Germinal center (tissue), 1 donor: Measurements from ENCODE around the gene OR6C70.
A peak's percentile ranks its signal among the peaks of the same experiment; 100 is the strongest.
"Not testable (repeated sequence)": the region's sequence is repeated elsewhere in the genome, so short reads cannot be mapped to it uniquely, and the experiment has no call there.

Source experiments
- DNase-seq: peaks from one replicate; pipeline ENCODE4 v3.0.0; 2012; ENCODE audit warnings: mixed read lengths, low spot score

Gene OR6C70

DNA sequence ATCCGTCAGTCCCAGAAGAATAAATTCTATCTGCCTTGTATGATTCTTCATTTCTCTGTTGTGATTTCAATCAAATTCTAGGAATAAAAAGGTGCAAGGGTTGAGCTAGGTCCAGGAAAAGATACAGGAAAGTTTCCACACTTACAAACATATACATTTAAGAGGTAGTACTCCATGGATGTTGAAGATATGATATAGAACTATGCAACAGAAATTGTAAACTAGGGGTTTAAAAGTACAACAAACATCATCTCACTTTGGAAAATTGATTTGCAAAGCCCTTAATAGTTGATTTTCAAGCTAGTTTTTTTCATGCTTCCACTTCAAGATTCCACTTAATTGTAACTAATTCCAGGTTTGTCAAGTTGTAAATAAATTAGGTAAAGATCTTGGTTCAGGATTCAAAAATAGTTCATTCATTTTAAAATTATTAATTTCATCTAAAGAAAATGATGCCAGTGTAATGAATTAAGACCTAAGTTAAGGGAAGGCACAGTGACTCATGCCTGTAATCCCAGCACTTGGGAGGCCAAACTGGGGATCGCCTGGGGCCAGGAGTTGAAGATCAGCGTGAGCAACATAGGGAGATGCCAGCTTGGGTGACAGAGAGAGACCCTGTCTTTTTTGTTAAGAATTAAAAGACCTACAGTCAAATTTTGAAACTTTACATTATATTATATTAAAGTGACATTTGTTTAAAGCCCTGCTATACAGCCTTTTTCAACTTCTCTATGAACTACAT is at the start of gene OR6C70:
Gene OR6C70, minus strand, starts transcription at position 51 of the 742 bp plus-strand sequence. Its CDS starts 0 bp downstream, at position 51.
- no peak for DNase-seq

DNA sequence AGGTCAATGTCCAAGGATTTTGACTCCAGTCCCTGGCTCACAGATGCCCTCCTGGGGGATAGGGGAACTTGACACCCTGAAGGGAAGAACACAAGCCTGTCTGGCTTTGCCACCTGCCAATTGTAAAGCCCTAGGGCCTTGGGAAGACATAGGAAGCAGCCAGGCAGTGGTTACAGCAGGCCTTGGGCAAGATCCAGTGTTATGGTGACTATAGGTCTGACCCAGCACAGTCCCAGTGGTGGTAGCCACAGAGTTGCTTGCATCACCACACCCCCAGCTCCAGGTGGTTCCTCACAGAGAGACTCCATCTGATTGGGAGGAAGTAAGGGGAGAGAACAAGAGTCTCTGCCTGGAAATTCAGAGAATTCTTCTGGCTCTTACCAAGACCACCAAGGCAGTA is 46.5 kb upstream of the OR6C70 start:
- DNase-seq: no peak

DNA sequence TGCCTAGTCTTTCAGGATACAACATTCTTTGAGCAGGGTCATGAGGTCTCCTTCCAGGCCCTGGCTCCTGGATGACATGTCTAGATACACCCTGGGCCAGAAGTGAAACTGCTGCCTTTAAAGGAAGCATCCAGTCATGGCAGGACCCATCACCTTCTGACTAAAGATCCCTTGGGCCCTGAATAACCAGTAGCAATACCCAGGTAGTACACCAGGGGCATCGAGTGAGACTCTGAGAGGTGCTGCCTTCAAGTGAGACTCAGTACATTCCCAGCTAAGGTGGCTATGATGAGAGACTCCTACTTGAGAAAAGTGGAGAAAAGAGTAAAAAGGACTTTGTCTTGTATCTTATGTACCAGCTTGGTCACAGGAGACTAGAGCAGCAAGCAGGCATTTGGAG is 45.8 kb upstream of the OR6C70 start:
- DNase-seq: no peak

DNA sequence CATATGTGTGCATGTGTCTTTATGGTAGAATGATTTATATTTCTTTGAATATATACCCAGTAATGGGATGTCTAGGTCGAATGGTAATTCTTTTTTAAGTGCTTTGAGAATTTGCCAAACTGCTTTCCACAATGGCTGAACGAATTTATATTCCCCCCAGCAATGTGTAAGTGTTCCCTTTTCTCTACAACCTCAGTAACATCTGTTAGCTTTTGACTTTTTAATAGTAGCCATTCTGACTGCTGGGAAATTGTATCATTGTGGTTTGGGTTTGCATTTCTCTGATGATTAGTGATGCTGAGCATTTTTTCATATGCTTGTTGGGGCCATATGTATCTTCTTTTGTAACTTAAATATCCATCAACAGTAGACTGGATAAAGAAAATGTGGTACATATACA is 31.7 kb upstream of the OR6C70 start:
- DNase-seq: no peak

DNA sequence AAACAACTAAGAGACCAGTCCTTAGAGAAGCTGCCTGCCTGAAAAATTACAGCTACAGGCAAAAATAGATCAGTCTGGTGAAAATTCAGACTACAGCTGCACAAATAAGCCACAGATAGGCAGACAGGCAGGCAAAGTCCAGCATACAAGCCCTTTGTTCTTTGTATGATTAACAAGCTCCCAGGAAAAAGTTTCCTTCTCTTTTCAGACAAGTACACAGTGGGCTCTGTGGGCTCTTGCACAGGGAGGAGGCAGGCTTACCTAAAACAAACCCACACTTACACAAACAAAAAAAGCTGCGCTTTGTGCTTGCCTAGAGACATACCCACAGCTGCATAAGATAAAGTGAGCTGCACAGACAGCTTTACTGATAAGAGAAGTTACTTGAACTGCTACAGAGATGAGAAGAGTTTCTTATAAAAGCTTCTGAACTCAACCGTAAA is 29.9 kb upstream of the OR6C70 start:
- no peak for DNase-seq

DNA sequence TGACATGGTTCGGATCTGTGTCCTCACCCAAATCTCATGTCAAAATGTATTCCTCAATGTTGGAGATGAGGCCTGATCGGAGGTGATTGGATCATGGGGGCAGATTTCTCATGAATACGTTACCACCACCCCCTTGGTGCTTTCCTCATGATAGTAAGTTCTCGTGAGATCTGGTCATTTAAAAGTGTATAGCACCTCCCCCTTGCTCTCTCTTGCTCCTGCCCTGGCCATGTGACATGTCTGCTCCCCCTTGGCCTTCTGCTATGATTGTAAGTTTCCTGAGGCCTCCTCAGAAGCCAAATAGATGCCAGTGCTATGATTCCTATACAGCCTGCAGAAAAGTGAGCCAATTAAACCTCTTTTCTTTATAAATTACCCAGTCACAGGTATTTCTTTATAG is 29.3 kb upstream of the OR6C70 start:
- no peak for DNase-seq

DNA sequence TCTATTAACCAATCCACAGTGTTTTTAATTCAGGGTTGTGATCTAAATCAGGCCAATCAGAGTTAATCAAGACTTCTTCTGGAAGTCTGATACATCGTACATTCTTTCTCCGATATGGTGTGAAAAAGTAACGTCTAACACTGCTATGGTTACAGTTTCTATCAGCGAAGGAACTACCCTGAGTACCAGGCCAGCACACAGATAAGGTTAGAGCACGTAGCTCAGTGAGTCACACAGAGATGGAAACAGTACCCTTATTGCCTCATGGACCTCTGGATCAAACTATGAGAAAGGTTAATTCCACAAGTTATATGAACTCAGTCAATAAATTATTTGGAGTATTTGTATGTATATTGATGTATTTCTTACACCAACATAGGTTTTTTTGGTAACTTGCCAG is 25.6 kb upstream of the OR6C70 start:
- no peak for DNase-seq

DNA sequence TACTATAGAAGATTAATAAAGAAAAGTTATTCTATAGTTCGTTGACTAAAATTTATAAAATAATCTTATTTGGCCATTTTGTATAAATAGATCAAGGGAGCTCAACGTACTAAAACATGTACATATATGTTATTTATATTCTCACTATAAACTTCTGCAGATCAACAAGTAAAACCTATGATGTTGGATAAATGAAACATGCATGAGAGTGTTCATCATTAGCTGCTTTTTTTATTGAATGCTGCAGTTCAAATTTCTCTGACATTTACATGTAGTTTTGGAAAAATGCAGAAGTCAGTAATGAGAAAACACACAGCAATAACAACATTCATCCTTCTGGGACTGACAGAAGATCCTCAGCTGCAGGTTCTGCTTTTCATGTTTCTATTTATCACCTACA is 22.1 kb upstream of the OR6C70 start, which contains the start of gene OR6C68:
Gene OR6C68, plus strand, starts transcription at position 301 of the 400 bp plus-strand sequence. Its CDS starts 0 bp downstream, at position 301.
- DNase-seq: no peak

DNA sequence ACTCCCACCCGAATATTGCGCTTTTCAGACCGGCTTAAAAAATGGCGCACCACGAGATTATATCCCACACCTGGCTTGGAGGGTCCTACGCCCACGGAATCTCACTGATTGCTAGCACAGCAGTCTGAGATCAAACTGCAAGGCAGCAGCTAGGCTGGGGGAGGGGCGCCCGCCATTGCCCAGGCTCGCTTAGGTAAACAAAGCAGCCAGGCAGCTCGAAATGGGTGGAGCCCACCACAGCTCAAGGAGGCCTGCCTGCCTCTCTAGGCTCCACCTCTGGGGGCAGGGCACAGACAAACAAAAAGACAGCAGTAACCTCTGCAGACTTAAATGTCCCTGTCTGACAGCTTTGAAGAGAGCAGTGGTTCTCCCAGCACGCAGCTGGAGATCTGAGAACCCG is 14.3 kb upstream of the OR6C70 start:
- DNase-seq: not testable (repeated sequence)

DNA sequence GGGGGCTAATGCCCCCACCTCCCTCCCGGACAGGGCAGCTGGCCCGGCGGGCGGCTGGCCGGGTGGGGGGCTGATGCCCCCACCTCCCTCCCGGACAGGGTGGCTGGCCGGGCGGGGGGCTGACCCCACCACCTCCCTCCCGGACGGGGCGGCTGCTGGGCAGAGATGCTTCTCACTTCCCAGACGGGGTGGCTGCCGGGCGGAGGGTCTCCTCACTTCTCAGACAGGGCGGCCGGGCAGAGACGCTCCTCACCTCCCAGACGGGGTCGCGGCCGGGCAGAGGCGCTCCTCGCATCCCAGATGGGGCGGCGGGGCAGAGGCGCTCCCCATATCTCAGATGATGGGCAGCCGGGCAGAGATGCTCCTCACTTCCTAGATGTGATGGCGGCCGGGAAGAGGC is 9.2 kb upstream of the OR6C70 start:
- DNase-seq: not testable (repeated sequence)

DNA sequence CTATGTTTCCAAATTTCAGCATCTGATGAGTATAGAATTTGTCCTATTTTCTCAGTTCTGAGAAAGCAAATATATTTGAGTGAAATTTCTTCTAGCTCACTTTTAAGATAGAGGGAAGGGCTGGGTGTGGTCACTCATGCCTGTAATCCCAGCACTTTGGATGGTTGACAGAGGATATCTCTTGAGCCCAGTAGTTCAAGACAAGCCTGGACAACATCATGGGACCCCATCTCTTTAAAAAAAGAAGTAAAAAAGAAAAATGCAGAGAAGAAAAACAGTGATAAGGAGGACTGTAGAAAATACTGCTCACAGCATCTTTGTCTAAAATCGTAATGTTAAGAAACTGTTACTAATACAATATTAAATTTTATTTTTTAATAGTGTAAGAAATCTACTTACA is 2.3 kb upstream of the OR6C70 start:
- DNase-seq: no peak

DNA sequence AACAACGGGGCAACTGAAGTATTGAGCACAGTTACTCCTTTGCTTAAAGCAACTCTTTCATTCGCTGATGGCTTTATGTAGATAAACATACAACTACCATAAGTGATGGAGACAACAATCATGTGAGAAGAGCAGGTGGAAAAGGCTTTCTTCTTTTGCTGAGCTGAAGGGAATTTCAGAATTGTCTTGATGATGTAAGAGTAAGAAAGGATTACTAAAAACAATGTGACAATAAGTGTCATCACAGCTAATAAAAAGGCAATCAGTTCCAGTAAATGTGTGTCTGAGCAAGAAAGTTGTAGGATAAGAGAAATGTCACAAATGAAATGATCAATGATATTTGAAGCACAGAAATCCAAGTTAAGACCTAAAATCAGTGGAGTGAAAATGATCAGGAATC is 647 bp downstream of the OR6C70 start:
- no peak for DNase-seq

DNA sequence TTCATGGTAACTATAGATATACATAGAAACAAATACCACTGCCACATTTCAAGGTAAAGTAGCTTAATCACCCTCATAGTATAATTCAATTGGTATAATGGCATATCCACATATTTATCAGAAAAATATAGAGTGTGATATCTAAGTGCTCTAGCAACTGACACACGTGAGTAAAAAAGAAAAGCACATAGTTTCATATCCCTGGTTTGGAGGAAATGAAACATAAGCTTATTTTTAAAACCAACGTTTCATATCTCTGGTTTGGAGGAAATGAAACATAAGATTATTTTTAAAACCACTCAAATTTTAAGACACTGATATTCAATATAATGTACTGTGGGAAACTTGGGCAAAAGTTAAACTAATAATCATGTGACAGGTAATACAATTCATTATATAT is 2.1 kb downstream of the OR6C70 start:
- DNase-seq: peak; percentile 39

DNA sequence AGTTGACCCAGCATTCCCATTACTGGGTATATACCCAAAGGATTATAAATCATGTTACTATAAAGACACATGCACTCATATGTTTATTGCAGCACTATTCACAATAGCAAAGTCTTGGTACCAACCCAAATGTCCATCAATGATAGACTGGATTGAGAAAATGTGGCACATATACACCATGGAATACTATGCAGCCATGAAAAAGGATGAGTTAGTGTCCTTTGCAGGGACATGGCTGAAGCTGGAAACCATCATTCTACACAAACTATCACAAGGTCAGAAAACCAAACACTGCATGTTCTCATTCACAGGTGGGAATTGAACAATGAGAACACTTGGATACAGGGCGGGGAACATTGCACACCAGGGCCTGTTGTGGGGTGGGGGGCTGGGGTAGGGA is 5.0 kb downstream of the OR6C70 start:
- DNase-seq: not testable (repeated sequence)

DNA sequence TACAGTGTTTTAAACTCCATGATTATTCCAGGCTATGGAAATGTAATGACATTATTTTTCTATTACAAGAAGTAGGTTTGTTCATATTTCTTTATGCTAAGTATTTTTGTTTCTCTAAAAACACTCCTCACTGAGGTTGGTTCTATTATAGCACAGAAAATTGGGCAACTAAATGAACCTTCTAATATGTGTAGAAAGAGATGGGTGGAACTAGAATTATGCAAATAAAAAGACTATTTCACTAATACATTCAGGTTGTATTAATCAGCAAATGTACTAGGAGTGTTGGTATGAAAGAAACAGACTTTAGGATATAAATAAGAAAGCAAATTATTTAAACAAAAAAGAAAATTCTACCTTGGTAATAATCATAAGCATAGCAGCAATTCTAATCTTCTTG is 21.1 kb downstream of the OR6C70 start:
- DNase-seq: no peak

DNA sequence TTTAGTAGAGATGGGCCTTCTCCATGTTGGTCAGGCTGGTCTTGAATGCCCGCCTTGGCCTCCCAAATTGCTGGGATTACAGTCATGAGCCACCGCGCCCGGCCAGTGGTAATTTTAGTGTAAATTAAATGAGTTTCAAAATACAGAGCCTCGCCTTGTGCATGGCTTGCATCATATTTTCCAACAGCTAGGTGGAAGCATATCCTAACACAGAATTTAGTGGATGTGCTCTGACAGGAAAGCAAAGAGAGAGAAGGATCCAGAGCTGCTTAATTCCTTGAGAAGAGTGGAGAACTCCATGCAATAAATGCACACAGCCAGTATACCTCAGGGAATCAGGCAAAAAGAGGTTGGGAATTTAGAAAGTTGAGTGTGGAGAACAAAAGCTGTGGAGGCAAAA is 23.6 kb downstream of the OR6C70 start:
- no peak for DNase-seq

DNA sequence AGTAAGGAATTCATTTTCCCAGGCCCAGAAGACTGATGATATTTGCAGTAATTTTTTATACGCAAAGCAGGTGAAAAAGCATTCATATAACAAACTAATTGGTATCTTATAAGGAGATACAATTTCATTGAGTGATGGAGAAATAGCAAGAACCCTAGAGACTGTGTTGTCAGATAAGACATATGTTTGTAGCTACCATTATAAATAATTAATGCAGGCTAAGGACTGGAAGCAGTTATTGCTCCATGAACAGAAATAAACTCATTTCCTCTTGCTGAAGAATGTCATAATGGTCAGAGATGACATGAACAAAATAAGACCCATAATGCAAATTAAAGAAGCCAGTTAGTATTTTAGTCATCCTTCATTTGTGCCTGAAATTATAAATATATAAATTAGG is 24.6 kb downstream of the OR6C70 start:
- no peak for DNase-seq

DNA sequence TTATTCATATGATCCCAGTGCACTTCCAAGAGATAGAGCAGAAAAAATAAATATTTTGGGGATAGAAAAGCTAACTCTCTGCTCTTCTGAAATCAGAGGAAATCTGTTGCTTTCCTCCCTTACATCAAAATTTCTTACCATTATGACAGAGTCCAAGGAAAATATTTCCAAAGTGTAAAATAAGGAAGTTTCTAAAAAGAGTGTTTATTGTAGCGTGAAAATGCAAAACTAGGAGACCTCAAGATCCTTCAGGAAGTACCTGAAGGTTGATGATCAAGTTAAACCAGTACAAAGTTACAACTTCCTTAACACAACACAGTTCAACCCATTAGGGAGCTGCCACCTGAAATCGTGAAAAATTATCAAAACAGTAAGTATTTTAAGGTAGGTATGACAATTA is 26.2 kb downstream of the OR6C70 start, which contains the start of gene OR6C2:
Gene OR6C2, plus strand, starts transcription at position 301 of the 400 bp plus-strand sequence. CDS start 8,138 bp downstream, outside the sequence.
- DNase-seq: no peak

DNA sequence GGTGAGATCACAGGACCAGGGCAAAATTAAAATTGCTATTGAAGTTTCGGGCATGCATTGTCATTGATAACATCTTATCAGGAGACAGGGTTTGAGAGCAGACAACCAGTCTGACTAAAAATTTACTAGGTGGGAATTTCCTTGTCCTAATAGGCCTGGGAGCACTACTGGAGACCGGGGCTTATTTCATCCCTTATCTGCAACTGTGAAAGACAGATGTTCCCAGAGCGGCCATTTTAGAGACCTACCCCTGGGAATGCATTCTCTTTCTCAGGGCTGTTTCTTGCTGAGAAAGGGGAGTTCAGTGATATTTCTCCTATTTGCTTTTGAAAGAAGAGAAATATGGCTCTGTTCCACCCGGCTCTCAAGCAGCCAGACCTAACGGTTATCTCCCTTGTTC is 28.7 kb downstream of the OR6C70 start:
- DNase-seq: not testable (repeated sequence)

DNA sequence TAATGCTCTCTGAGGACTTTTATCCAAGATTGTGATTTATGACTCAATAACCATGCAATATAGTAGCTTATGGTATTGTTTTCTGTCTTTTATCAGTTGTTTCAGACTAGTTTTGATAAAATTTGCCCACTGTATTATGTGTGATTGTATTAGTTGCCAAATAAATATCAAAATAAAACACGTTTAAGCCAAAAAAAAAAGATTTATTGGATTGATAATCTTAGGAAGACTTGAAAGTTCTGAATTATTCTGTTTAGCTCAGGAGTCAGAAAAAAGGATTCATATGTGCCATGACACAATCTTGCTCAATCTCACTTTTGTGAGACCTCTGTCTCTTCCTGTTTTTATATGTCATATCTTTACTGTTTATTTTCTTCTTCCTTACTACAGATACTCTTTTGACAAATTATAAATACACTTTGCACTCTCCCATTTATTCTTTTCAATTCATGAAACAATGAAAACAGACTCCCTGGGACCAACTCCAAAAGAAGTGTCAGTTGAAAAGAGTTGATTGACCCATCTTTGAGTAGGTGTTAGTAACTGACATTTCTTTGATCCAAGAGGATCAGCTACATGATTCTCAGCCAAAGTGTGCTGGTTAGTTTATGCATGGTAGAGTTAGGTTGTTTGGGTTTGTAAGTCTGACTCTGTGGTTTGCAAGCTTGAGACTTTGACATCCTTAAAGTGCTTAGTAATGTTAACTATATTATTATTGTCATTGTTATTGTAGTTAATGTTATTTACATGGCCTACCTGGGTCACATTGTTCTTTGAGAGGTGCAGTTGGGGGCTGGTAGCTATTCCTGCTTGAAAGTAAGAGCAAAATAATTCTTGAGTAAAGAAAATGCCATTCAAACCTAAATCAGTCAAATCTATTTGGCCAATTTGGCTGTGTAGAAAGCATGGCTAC is 41.4 kb downstream of the OR6C70 start:
- no peak for DNase-seq

DNA sequence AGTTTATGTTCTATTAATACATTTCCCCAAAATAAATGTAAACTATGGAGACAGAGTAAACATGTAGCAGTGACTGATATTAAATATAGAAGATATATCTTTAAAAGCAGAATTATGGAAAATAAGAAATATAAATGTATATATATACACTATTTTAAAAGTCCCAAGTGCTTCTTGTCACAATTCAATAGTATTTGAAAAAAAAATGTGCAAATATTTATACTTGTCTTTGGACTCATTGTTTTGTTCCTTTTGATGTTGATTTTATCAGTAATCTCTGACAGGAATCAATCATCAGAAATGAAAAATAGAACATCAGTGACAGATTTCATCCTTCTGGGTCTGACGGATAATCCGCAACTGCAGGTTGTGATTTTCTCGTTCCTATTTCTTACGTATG is 44.0 kb downstream of the OR6C70 start, which contains the start of gene OR6C76:
Gene OR6C76, plus strand, starts transcription at position 301 of the 400 bp plus-strand sequence. Its CDS starts 0 bp downstream, at position 301.
- no peak for DNase-seq

DNA sequence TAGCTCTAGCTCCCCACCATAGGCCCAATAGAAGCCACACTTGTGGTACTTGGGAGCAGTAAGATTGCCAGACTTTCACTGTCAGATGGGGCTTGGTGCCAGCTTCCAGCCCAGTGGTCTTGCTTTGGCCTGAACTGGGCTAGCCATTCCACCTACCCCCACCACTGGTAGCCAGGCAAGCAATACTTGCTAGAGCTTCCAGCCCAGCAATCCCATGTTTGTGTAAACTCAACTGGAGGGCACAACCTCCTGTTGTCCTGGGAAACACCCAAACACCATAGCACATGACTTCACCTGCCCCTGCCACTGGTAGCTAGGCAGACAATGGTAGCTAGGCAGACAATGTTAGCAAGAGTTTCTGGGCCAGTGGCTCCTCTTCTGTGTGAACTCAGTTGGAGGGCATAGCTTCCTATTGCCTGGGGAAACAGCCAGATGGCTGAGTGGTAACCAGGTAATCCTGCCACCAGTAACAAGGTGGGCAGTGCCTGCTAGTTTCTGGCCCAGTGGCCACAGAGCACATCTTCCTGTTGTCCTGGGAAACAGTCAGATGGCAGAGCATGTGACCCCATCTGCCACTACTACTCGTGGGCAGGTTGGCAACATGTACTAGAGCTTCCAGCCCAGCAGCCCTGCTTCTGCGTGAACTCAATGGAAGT is 49.5 kb downstream of the OR6C70 start:
- DNase-seq: no peak
